Iris pigment epithelial cell (primary cell): ENCODE results near the gene FBN3.

ENCODE experiments used
- DNase-seq: peaks from one replicate; pipeline ENCODE4 v3.0.0-alpha.2; 2011; ENCODE audit warnings: low read depth

FBN3 gene

DNA sequence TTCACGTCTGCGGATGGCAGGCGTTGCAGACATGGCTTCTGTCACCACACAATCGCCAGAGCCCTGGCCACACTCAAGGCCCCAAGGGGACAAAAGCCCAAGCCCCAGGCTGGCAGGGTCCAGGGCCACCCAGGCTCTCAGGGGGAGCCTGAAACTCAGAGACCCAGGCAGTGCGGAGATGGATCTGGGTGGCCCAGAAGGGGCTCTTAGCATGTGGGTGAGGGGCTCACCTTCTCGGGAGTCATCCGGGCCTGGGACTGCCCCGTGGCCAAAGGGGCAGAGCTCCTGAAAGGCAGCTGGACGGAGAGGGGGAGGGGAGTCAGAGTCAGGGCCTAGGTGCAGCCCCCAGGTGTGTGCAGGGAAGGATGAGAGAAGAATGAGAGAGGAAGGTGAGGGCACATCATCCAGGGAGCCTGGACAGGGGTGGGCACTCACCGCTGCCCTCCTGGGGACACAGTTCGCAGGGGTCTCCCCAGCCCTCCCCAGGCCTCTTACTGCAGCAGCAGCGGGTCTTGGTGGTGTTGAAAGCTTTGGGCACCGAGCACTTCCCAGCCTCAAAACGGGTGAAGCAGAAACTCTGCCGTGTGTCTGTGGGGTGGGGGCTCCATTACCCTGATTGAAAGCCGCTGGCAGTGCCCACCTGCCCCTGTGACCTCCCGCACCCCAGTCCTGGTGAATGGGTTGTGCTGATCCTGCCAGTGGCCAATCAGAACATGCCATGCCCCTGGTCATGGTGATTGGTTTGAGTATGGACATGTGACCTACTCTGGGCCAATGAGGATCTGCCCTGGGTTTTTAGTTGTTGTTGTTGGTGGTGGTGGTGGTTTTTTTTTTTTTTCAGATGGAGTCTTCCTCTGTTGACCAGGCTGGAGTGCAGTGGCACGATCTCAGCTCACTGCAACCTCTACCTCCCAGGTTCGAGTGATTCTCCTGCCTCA lies 59.5 kb downstream of the FBN3 start:
- DNase-seq: no peak

DNA sequence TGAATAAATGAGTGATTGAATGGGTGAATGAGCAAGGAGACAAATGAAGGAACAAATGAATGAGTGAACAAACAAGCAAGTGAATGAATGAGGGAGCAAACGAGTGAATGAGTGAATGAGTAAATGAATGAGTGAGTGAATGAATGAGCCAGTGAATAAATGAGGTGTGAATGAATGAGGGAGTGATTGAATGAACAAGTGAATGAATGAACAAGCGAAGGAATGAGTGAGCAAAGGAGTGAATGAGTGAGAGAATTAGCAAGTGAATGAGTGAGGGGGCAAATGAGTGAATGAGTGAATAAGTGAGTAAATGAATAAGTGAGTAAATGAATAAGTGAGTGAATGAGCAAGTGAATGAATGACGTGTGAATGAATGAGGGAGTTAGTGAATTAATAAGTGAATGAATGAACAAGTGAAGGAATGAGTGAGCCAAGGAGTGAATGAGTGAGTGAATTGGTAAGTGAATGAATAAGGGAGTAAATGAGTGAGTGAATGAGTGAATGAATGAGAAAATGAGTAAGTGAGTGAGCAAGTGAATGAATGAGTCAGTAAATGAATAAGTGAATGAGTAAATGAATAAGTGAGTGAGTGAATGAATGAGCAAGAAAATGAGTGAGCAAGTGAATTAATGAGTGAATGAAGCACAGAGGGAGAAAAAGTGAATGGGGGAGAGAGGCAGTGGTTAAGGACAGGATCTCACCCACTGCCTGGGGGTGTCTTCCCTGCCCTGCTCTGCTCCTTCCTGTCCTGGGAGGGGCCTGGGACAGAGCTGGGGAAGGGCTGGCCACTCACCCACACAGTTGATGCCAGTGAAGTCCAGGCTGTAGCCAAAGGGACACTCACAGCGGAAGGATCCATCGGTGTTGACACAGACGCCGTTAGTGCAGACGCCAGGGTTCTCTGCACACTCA lies 60.4 kb downstream of the FBN3 start:
- DNase-seq: no peak

DNA sequence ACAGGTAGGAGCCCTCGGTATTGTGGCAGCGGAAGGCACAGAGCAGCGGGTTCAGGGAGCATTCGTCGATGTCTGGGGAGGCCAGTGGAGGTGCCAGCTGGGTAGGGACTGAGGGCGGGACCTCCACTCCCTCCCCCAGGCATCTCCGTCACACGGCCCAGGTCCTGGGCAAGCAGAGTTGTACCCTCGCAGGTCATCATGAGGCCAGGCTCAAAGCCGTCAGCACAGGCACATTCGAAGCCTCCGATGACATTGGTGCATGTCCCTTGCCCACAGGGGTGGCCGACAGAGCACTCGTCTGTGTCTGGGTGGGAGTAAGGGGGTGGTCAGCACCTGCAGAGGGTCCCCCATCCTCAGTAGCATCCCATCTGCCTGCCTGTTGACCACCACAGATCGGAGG lies 61.5 kb downstream of the FBN3 start:
- no peak for DNase-seq

DNA sequence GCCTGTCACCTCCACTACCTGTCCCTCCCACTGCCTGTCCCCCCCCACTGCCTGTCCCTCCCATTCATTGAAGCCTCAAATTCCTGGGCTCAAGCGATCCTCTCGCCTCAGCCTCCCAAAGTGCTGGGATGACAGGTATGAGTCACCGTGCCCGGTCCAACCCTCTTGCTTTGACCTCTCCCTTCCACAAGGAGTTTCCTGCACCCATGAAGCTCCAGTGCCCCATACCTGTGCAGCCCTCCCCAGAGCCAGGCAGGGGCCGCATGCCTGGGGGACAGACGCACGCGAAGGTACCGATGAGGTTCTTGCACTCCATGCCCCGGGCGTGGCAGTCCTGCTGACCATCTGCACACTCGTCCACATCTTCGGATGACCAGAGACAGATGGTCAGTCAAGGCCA lies 62.5 kb downstream of the FBN3 start:
- no peak for DNase-seq

DNA sequence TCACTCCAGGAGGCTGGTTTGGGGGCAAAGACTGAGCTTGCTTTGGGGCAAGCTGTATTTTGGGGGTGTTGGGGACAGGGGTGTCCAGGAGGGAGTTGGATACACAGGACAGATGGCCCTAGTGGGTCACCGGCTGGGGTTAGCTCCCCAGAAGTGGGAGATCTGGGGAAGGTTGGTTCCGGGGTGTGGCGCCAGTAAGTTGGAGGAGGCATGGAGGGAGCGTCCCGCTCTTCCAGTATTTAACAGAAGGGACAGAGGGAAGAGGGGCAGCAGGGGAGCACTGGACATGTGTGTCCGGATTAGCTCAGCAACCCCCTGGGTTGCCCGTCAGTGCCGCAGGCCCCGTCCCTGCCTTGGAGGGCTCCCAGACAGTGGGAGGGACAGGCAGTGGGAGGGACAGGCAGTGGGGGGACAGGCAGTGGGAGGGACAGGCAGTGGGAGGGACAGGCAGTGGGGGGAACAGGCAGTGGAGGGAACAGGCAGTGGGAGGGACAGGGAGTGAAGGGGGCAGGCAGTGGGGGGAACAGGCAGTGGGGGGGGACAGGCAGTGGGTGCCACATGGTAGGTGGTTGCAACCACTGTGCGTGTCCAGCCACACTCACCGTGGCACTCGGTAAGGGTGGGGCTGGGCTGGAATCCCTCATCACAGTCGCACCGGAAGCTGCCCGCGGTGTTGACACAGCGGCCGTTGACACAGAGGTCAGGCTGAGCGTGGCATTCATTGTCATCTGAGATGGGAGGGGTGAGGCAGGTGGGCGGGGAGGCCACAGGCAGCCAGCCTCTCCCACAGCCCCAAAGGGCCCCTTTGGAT lies 63.6 kb downstream of the FBN3 start:
- no peak for DNase-seq

DNA sequence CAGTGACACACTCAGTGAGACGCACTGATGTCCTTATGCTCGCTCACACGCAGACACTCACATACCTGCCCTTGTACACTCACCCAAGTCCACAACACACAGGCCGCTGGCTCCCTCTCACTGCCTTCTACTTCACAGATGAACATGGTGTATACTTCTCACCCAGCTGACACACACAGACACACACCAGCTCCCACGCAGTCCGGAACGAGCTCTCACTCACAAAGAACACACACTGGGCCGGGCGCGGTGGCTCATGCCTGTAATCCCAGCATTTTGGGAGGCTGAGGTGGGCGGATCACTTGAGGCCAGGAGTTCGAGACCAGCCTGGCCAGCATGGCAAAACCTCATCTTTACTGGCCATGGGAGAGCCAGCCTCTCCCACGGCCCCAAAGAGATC lies 65.2 kb downstream of the FBN3 start:
- DNase-seq: no peak

DNA sequence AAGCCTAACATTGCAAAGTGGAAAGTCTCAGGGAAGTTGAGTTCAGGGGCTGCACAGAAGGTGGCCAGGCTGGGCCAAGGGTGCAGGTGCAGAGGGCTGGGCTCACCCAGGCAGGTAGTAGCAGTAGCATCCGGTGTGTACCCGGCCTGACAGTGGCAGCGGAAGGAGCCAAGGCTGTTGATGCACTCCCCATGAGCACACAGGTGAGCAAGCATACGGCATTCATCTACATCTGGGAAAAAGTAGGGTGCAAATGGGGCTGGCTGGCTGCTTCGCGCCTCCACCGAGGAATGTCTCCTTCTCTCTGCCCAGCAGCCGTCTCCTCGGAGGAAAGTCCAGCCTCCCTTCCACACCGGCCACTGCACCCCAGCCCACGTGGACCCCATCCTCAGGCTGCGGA lies 66.3 kb downstream of the FBN3 start:
- DNase-seq: no peak

DNA sequence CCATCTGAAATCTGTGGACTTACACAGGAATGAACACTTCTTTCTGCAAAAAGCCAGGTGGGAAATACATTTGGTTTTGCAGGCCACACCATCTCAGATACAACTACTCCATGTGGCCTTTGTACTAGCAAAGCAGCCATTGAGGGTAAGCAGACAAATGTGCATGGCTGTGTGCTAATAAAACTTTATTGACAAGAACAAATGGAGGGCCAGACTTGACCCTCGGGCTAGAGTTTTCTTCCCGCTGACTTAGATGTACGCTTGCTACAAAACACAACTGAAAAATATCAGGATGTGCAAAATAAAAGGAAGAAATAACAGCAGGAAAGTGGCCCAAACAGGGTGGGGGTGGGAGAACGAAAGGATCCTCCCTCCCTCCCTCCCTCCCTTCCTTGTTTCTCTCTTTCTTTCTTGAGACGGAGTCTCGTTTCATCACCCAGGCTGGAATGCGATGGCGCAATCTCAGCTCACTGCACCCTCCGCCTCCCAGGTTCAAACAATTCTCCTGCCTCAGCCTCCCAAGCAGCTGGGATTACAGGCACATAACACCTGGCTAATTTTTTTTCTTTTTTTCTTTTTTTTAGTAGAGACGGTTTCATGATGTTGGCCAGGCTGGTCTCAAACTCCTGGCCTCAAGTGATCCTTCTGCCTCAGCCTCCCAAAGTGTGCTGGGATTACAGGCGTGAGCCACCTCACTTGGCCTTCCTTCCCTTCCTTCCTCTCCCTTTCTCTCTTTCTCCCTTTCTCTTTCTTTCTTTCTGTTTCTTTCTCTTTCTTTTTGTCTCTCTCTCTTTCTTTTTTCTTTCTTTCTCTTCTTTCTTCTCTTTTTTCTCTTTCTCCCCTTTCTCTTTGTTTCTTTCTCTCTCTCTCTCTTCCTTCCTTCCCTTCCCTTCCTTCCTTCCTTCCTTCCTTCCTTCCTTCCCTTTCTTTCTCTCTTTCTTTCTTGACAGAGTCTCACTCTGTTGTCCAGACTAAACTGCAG lies 67.5 kb downstream of the FBN3 start:
- peak; percentile 62 for DNase-seq

DNA sequence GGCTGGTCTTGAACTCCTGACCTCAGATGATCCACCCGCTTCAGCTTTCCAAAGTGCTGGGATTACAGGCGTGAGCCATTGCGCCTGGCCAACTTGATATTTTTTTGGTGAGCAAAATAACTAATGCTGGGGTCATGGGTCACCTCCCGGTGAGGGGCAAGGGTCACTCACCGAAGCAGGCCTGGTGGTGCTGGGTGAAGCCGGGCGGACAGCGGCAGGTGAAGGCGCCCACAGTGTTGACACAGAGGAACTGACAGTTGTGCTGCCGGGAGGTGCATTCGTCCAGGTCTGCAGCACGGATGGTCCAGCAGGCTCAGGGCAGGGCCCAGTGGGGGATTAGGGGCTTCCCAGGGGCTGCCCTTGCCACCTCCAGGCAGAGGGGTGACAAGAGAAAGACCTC lies 68.6 kb downstream of the FBN3 start:
- DNase-seq: no peak

DNA sequence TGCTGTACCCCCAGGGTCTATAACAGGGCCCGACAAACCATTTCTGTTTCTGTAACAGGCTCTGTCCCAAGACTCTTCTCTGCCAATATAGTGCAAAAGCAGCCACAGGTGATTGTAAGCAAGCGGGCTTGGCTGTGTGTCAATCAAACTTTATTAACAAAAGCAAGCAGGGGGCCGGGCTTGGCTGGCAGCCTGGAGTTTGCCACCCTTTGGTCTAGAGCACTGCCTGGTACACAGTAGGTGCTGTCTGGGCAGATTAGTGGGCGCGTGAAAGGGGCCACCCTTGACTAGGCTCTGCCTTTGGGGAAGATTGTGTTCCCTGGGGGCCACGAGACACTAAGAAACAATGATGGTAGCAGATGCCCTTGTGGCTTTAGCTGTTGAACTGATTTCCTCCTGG lies 69.4 kb downstream of the FBN3 start:
- DNase-seq: no peak

DNA sequence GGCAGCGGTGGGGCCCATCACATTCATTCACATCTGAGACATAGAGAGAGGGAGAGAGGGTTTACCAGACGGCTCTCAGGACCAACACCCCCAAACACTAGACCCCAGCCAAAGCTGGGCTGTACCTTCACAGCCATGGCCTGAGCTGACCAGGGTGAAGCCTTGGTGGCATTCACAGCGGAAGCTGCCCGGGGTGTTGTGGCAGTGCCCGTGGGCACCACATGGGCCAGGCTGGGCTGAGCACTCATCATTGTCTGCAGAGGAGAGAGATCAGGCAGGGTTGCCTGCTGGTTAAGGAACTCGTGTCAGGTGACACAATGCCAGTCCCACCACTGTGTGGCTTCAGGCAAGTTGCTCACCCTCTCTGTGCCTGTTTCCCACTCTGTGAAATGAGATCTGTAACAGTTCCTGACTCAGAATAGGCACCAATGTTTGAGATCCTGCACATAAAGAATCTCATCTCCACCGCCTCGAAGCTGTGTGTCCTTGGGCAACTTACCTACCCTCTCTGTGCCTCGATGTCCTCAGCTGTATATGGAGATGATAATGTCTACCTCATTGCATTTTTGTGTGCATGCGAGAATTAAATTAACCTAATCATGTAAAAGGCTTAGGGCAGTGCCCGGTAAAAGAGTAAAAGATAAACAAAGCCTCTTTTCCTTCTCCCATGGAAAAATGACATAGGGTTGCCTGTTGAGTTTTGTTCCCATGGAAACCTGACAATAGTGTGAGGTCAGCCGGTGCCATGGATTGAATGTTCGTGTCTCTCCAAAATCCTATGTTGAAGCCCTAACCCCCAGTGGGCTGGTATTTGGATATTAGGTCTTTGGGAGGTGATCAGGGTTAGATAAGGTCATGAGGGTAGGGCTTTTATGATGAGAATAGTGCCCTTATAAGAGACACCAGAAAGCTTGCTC lies 74.0 kb downstream of the FBN3 start:
- DNase-seq: no peak

DNA sequence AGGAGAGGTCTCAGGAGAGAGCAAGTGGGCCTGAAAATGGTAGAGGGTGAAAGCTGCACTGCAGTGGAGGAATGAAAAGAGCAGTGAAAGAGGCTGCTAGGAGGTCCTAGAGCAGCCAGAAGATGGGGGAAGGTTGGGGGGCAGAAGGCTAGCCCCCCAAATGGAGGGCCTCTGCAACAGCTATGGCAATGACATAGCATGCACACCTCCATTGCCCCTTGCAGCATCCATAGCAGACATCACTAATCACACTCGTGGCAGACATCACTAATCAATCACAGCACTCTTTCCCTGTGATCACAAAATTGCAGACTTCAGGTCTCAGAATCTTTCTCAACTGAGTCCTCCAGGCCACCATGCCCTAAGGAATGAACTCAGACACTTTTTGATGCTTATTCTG lies 74.9 kb downstream of the FBN3 start:
- peak; percentile 7 for DNase-seq

DNA sequence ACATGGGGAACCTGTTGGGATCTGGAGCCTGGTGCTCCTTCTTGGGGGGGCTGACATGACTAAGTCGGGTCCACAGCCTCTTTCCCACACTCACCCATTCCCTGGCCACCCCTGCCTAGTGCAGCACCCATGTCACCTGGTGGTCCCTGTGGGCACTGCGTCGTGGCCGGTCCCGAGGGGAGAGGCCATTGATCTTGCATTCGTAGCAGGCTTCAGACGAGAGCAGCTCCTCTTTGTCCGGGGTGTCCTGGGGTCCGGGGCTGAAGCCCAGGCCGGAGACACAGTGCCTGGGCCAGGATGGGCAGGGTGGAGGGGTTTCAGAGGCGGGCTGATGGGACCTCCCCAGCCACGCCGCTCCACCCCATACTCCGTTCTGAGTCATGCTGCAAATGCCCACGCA lies 77.5 kb downstream of the FBN3 start:
- no peak for DNase-seq

DNA sequence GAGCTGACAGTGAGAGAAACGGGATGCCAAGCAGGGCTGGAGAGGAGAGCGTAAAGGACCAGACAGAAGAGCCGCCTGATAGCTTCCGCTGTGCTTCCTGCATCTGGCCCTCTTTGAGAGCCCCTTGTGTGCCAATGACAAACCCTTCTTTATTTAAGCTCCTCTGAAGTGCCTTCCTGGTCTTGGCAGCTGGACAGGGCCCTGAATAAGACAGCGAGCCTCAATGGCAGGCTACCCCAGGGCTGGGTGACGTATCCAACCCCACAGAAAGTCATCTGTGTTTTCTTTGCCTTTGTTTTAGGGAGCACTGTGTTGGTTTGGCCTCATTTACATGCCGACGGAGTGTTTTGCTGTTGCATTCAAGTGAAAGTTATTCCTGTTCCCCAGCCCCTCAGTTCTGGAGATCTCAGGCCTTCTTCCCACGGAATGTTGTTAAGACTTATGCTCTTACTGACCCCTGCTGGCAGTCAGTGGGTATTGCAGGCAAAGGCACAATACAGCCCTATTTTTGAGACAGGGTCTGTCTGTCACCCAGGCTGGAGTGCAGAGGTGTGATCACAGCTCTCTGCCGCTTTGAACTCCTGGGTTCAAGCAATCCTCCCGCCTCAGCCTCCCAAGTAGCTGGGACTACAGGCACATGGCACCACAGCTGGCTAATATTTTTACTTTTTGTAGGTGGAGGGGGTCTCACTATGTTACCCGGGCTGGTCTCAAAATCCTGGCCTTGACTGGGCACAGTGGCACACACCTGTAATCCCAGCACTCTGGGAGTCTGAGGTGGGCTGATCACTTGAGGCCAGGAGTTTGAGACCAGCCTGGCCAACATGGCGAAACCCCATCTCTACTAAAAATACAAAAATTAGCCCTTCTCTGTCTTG lies 80.1 kb downstream of the FBN3 start:
- no peak for DNase-seq

DNA sequence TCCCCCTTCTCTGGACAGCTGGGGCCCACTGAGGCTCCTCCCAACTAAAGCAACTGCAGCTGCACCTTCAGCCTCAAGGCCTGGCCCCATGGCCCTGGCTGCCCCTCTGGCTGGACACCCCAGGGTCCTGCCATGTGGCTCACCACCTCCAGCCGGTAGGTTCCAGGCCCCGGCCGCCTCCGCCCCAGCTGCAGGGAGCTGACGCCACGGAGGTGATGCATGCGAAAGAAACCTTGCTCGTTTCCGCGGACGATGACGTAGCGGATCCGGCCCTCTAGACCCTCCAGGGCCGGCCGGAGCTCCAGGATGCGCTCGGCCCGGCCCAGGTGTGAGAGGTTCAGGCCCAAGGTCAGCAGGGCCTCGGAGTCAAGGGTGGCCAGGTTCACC lies 83.5 kb downstream of the FBN3 start:
- no peak for DNase-seq

DNA sequence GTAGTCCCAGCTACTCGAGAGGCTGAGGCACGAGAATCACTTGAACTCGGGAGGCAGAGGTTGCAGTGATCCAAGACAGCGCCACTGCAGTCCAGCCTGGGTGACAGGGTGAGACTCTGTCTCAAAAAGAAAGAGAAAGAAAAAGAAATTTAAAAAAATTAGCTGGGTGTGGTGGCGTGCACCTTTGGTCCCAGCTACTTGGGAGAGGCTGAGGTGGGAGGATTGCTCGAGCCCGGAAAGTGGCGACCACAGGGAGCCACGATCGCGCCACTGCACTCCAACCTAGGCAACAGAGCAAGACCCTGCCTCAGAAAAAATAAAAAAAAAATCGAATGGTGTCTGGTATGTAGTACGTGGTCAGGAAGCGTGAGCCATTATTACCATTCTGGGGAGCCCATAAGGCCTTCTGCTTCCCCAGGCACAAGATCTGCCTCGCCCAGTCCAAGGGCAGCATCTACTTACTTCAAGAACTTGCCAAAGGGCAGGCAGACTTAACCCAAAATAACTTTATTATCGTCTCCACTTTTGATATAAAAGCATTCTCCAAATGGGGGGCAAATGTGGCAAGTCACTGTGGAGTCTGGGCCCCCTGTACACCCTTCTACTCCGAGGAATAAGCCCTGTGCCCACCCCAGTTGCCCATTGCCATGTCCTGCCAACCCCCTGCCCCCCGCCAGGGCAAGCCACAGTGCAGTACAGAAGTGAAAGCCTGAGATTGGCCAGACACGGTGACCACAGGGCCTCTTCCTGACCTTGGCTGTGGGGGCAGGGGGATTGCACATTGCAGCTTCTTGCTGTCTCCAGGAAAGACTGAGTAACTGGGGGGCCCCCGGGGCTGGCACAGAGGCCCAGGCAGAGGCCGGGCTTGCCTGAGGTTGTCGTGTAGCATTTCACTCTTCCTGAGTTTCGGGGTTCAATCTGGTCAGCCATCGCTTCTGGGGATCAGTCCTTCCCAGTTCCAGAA lies 84.2 kb downstream of the FBN3 start:
- DNase-seq: no peak

DNA sequence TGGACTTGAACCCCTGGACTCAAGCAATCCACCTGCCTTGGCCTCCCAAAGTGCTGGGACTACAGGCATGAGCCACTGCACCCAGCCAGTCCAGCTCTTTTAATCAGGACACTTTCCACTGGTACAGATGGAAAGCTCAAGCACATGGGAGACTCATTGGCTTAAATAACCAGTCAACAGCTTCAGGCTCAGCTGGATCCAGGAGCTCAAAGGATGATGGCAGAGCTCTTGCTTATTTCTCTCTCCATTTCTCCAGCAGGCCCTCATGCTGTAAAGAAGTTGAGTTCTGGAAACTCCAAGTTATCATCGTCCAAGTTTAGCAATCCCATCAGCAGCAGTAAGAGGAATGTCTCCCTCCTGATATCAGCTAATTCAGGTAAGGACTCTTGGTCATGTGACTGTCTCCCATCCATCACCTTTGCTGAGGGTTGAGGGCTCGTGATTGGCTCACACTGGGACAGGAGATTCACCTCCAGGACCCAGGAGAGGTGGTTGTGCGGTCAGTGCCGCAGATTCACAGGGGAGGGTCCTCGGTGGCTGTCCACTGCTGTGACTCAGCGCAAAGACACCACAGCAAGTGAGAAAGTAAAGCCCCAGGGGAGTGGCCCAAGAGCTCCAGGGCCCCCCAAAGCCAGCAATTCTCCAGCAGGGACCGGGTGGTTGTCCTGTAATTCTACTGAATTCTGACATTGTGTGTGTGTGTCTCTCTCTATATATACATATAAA lies 91.7 kb downstream of the FBN3 start:
- no peak for DNase-seq
